HEK293T (cell line): ENCODE results near the gene ATP11C.
"Not testable (repeated sequence)": the region's sequence is repeated elsewhere in the genome, so short reads cannot be mapped to it uniquely, and the experiment has no call there.

Experiments
- BHLHE40 ChIP-seq: fragments of 450-650 bp; IDR thresholded peaks from 2 replicates; pipeline ENCODE4 v1.6.1; 2016; ENCODE audit warnings: mild to moderate bottlenecking, moderate library complexity, borderline replicate concordance
- ELF4 ChIP-seq: fragments of 450-650 bp; IDR thresholded peaks from 2 replicates; pipeline ENCODE4 v1.6.1; 2017; ENCODE audit warnings: antibody characterized with exemption
- FOXA1 ChIP-seq: fragments of 450-650 bp; IDR thresholded peaks from 2 replicates; pipeline ENCODE4 v1.6.1; 2016; ENCODE audit warnings: mild to moderate bottlenecking
- FOXK2 ChIP-seq: fragments of 450-650 bp; IDR thresholded peaks from 2 replicates; pipeline ENCODE4 v1.6.1; 2016; ENCODE audit warnings: mild to moderate bottlenecking
- HDGF ChIP-seq: fragments of 450-650 bp; IDR thresholded peaks from 2 replicates; pipeline ENCODE4 v1.6.1; 2017; ENCODE audit warnings: antibody characterized with exemption, borderline replicate concordance
- TF ChIP-seq, protein P1 (sequence below): fragments of 450-650 bp; IDR thresholded peaks from 2 replicates; pipeline ENCODE4 v1.6.1; 2016

DNA sequence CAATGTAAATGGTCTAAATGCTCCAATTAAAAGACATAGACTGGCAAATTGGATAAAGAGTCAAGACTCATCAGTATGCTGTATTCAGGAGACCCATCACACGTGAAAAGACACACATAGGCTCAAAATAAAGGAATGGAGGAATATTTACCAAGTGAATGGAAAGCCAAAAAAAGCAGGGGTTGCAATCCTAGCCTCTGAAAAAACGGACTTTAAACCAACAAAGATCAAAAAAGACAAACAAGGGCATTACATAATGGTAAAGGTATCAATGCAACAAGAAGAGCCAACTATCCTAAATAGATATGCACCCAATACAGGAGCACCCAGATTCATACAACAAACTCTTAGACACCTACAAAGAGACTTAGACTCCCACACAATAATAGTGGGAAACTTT, 28.2 kb upstream of the ATP11C start:
- TF ChIP-seq BHLHE40, ELF4, FOXK2, FOXA1, HDGF: not testable (repeated sequence)
- TF ChIP-seq, protein P1, sequence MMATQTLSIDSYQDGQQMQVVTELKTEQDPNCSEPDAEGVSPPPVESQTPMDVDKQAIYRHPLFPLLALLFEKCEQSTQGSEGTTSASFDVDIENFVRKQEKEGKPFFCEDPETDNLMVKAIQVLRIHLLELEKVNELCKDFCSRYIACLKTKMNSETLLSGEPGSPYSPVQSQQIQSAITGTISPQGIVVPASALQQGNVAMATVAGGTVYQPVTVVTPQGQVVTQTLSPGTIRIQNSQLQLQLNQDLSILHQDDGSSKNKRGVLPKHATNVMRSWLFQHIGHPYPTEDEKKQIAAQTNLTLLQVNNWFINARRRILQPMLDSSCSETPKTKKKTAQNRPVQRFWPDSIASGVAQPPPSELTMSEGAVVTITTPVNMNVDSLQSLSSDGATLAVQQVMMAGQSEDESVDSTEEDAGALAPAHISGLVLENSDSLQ: not testable (repeated sequence)
